K562 (cell line): Measurements from ENCODE around the gene CHD5. TPM values are rescaled to one million over a fixed set of nuclear protein-coding genes. Genes with fewer than 3 reads are reported as not detected.

ENCODE experiments used
- FOXO4 ChIP-seq: fragments of 450-650 bp; formaldehyde crosslinking; IDR thresholded peaks from 2 replicates; pipeline ENCODE4 v1.4.0; 2020; ENCODE audit warnings: mild to moderate bottlenecking, moderate library complexity
- GABPB1 ChIP-seq: sonication (generic); formaldehyde crosslinking; IDR thresholded peaks from 2 replicates; pipeline ENCODE4 v1.8.0; 2022; ENCODE audit warnings: mild to moderate bottlenecking, missing genetic modification reagents
- KLF16 ChIP-seq: IDR thresholded peaks from 2 replicates; pipeline ENCODE4 v1.6.1; 2016; ENCODE audit warnings: antibody characterized with exemption
- NKRF ChIP-seq: fragments of 450-650 bp; IDR thresholded peaks from 2 replicates; pipeline ENCODE4 v1.6.1; 2016; ENCODE audit warnings: borderline replicate concordance
- OTX1 ChIP-seq: fragments of 450-650 bp; formaldehyde crosslinking; IDR thresholded peaks from 2 replicates; pipeline ENCODE4 v1.4.0; 2022; ENCODE audit warnings: mild to moderate bottlenecking
- PHB ChIP-seq: fragments of 250-450 bp; sonication (Bioruptor Pico); IDR thresholded peaks from 2 replicates; pipeline ENCODE4 v1.5.0; 2021
- PRDM10 ChIP-seq: fragments of 450-650 bp; IDR thresholded peaks from 2 replicates; pipeline ENCODE4 v1.6.1; 2018; ENCODE audit not compliant: partially characterized antibody
- PRPF4 ChIP-seq: fragments of 200-400 bp; formaldehyde crosslinking; IDR thresholded peaks from one replicate; pipeline ENCODE4 v1.6.1; 2017; ENCODE audit warnings: low read length, low read depth, mild to moderate bottlenecking; ENCODE audit not compliant: insufficient read depth, poor library complexity, severe bottlenecking
- SPI1 ChIP-seq: IDR thresholded peaks from 2 replicates; pipeline ENCODE4 v1.6.1; 2011; ENCODE audit warnings: low read depth, low read length, control low read depth, borderline replicate concordance
- TCF7L2 ChIP-seq: fragments of 150-350 bp; IDR thresholded peaks from 2 replicates; pipeline ENCODE4 v1.6.1; 2016; ENCODE audit warnings: low read depth, mild to moderate bottlenecking, low read length, moderate library complexity
- ZBTB43 ChIP-seq: sonication (generic); formaldehyde crosslinking; IDR thresholded peaks from 2 replicates; pipeline ENCODE4 v1.8.0; 2023; ENCODE audit warnings: mild to moderate bottlenecking, missing genetic modification reagents
- ZFP1 ChIP-seq: fragments of 450-650 bp; formaldehyde crosslinking; IDR thresholded peaks from 2 replicates; pipeline ENCODE4 v1.4.0; 2020; ENCODE audit warnings: mild to moderate bottlenecking, mixed read lengths
- ZNF146 ChIP-seq: IDR thresholded peaks from one replicate; pipeline ENCODE4 v1.6.1; 2018; ENCODE audit warnings: missing compliant biosample characterization; ENCODE audit not compliant: unreplicated experiment
- ZNF217 ChIP-seq: sonication (generic); formaldehyde crosslinking; IDR thresholded peaks from 2 replicates; pipeline ENCODE4 v1.8.0; 2022; ENCODE audit warnings: mild to moderate bottlenecking, missing genetic modification reagents
- ZNF277 ChIP-seq: fragments of 250-450 bp; sonication (Bioruptor Pico); IDR thresholded peaks from 2 replicates; pipeline ENCODE4 v1.8.0; 2022; ENCODE audit warnings: inconsistent platforms, mild to moderate bottlenecking, moderate library complexity, borderline replicate concordance
- polyA plus RNA-seq, 8 experiments: library from polyadenylated mRNA; depleted of rRNA in 4 of 8; stranded (reverse) in 5 of 8; unstranded in 3 of 8; fragments of >200 nt; fragmentation: Nextera tagmentation in 2 of 8; fragmentation: Illumina TruSeq in 1 of 8; extraction: Ambion mirVana in 2 of 8; extraction: Trizol in 1 of 8; gene quantifications; 2 replicates each; pipeline versions ENCODE4 v1.2.1 to v1.2.3, GENCODE V29; 2011 to 2014; ENCODE audit warnings: inconsistent platforms in 1 of 8, missing spikeins in 1 of 8
- total RNA-seq, 7 experiments: library from RNA; depleted of rRNA in 6 of 7; stranded (reverse); fragments of >200 nt in 6 of 7; fragmentation: Illumina TruSeq in 2 of 7; extraction: Trizol in 2 of 7; gene quantifications; 2 replicates each; pipeline versions ENCODE4 v1.2.1 to v1.2.3, GENCODE V29; 2011 to 2021; ENCODE audit warnings: low replicate concordance in 1 of 7

The CHD5 gene
- total and polyA plus RNA-seq, 9 of the 15 experiments (the other 6 are each of a cell fraction or from before 2014, with no cell fraction given) = 0.03 to 0.52 (median 0.11) TPM; not detected in 2

- TF ChIP-seq NKRF (peak; percentile 55; the same call in 1 of the 2 replicates), ZNF217 (CRISPR knock-in tag) (no peak), TCF7L2 (no peak), ZFP1 (CRISPR knock-in tag) (no peak), PRDM10 (no peak), SPI1 (no peak), ZNF146 (CRISPR knock-in tag) (no peak), FOXO4 (no peak), ZBTB43 (CRISPR knock-in tag) (peak; percentile 70; the same call in 1 of the 2 replicates), ZNF277 (CRISPR knock-in tag) (no peak), KLF16 (no peak), PHB (CRISPR knock-in tag) (no peak), PRPF4 (no peak), GABPB1 (peak; percentile 66), OTX1 (CRISPR knock-in tag) (no peak)
Measured at GRCh38 chr1:6127587-6128163, 52.4 kb downstream of the CHD5 start (continued).
